ENCODE measurements around the gene WDR27.

DNA sequence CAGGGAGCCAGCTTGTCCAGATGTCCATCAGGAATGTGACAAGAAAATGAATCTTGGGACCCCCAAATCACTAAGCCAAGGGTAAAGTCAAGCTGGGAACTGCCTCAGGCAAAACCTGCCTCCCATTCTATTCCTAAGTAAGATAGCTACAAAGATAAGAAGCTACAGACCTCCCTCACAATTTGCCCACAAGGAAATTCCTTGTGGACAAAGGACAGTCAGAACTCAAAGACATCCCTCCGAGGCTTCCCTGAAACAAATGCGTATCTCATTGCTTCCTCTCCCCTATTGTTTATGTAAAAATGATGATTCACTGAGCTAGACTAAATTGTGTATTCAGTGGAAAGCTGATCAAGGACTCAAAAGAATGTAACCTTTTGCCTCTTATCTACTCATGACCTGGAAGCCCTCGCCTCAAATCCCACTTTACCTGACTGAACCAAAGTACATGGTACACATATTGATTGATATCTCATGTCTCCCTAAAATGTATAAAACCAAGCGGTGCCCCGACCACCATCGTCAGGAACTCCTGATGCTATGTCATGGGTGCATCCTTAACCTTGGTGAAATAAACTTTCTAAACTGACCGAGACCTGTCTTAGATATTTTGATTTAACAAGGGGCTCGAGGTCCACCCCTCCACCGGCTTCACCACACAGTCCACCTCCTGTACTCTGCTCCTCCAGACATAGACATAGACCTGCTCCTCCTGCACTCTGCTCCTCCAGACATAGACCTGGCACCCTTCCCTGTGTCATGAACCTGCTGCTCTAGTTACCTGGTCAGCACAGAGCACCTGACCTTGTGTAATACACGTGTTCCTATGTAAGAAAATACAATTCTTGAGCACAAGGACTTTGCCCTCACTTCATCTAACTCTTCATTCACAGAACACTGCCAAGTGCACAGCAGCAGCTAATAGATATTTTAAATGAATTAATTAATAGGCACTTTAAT is 81.4 kb downstream of the WDR27 start:
- no peak for TF ChIP-seq RAD21 (conservative IDR thresholded peaks at IDR 0.05)
- TF ChIP-seq, protein P1, sequence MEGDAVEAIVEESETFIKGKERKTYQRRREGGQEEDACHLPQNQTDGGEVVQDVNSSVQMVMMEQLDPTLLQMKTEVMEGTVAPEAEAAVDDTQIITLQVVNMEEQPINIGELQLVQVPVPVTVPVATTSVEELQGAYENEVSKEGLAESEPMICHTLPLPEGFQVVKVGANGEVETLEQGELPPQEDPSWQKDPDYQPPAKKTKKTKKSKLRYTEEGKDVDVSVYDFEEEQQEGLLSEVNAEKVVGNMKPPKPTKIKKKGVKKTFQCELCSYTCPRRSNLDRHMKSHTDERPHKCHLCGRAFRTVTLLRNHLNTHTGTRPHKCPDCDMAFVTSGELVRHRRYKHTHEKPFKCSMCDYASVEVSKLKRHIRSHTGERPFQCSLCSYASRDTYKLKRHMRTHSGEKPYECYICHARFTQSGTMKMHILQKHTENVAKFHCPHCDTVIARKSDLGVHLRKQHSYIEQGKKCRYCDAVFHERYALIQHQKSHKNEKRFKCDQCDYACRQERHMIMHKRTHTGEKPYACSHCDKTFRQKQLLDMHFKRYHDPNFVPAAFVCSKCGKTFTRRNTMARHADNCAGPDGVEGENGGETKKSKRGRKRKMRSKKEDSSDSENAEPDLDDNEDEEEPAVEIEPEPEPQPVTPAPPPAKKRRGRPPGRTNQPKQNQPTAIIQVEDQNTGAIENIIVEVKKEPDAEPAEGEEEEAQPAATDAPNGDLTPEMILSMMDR (IDR thresholded peaks at IDR 0.05; ENCODE audit: poor library complexity, severe bottlenecking), result no peak
- TF ChIP-seq POLR2AphosphoS5 (IDR thresholded peaks at IDR 0.05), result no peak
- TF ChIP-seq, protein P2, sequence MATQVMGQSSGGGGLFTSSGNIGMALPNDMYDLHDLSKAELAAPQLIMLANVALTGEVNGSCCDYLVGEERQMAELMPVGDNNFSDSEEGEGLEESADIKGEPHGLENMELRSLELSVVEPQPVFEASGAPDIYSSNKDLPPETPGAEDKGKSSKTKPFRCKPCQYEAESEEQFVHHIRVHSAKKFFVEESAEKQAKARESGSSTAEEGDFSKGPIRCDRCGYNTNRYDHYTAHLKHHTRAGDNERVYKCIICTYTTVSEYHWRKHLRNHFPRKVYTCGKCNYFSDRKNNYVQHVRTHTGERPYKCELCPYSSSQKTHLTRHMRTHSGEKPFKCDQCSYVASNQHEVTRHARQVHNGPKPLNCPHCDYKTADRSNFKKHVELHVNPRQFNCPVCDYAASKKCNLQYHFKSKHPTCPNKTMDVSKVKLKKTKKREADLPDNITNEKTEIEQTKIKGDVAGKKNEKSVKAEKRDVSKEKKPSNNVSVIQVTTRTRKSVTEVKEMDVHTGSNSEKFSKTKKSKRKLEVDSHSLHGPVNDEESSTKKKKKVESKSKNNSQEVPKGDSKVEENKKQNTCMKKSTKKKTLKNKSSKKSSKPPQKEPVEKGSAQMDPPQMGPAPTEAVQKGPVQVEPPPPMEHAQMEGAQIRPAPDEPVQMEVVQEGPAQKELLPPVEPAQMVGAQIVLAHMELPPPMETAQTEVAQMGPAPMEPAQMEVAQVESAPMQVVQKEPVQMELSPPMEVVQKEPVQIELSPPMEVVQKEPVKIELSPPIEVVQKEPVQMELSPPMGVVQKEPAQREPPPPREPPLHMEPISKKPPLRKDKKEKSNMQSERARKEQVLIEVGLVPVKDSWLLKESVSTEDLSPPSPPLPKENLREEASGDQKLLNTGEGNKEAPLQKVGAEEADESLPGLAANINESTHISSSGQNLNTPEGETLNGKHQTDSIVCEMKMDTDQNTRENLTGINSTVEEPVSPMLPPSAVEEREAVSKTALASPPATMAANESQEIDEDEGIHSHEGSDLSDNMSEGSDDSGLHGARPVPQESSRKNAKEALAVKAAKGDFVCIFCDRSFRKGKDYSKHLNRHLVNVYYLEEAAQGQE (IDR thresholded peaks at IDR 0.05; ENCODE audit: borderline replicate concordance), result no peak
- no peak for TF ChIP-seq EZH2 (IDR thresholded peaks at IDR 0.05; ENCODE audit: borderline replicate concordance, insufficient read depth, low read length, poor library complexity, severe bottlenecking)
- TF ChIP-seq MXI1 (conservative IDR thresholded peaks at IDR 0.05; ENCODE audit: poor library complexity, severe bottlenecking), result no peak

Data from neural cell (in vitro differentiated cells).